ENCODE data around the gene PTRHD1. TPM values are rescaled to one million over a fixed set of nuclear protein-coding genes. Genes with fewer than 3 reads are reported as not detected.

PTRHD1 gene
- polyA plus RNA-seq, 1 donor from 2014 or later: 33.6 TPM

- H3K27ac ChIP-seq (ENCODE audit: low read length): no peak overlapping the region
- no peak overlapping the region for H2AFZ ChIP-seq (ENCODE audit: low read depth, low read length)
- no peak overlapping the region for H3K4me2 ChIP-seq (ENCODE audit: low read length)
- H3K9me3 ChIP-seq (ENCODE audit: low read length): no peaks in the 10 kb centered on the region
- H3K36me3 ChIP-seq (ENCODE audit: insufficient read depth, low read length): peaks cover 4% of the 10 kb centered on the region
- no peaks in the 10 kb centered on the region for H4K20me1 ChIP-seq (ENCODE audit: insufficient read depth)
- H3K9me2 ChIP-seq (ENCODE audit: insufficient read depth, low read length): no peaks in the 10 kb centered on the region
- no peak overlapping the region for H3K4me3 ChIP-seq (ENCODE audit: low read length)
- no peak for TF ChIP-seq POLR2AphosphoS5 (IDR thresholded peaks at IDR 0.05)
- no peak for TF ChIP-seq TAF1 (IDR thresholded peaks at IDR 0.05; ENCODE audit: low read depth)
- TF ChIP-seq SMC3 (conservative IDR thresholded peaks at IDR 0.05; ENCODE audit: poor library complexity): no peak
- no peak for TF ChIP-seq EZH2 (IDR thresholded peaks at IDR 0.05; ENCODE audit: borderline replicate concordance, insufficient read depth, low read length, poor library complexity, severe bottlenecking)
- no peak for TF ChIP-seq RAD21 (conservative IDR thresholded peaks at IDR 0.05)
- no peak for TF ChIP-seq REST (IDR thresholded peaks at IDR 0.05; ENCODE audit: borderline replicate concordance)
- no peak for TF ChIP-seq EP300 (conservative IDR thresholded peaks at IDR 0.05; ENCODE audit: poor library complexity, severe bottlenecking)
- TF ChIP-seq MXI1 (conservative IDR thresholded peaks at IDR 0.05; ENCODE audit: poor library complexity, severe bottlenecking): no peak
- TF ChIP-seq CTCF (IDR thresholded peaks at IDR 0.05; ENCODE audit: poor library complexity, severe bottlenecking): no peak
- no peak overlapping the region for H3K9ac ChIP-seq (ENCODE audit: low read length)
- no peaks in the 10 kb centered on the region for H3F3A ChIP-seq (ENCODE audit: insufficient read depth, low read length, poor library complexity, severe bottlenecking)
- no peaks in the 10 kb centered on the region for H3K27me3 ChIP-seq (ENCODE audit: insufficient read depth, low read depth, low read length)
- H3K79me2 ChIP-seq (replicated peaks; ENCODE audit: insufficient read depth, low read length): no peaks in the 10 kb centered on the region
Observed at GRCh38 chr2:24745825-24746224, 47.4 kb downstream of the PTRHD1 start.

- Histone ChIP-seq H3K9ac (ENCODE audit: low read length) (no peak overlapping the region), H2AFZ (ENCODE audit: low read depth, low read length) (no peak overlapping the region), H4K20me1 (ENCODE audit: insufficient read depth) (no peaks in the 10 kb centered on the region), H3K36me3 (ENCODE audit: insufficient read depth, low read length) (peaks cover 4% of the 10 kb centered on the region), H3K27me3 (ENCODE audit: insufficient read depth, low read depth, low read length) (no peaks in the 10 kb centered on the region), H3K79me2 (replicated peaks; ENCODE audit: insufficient read depth, low read length) (no peaks in the 10 kb centered on the region), H3K4me3 (ENCODE audit: low read length) (no peak overlapping the region), H3K9me3 (ENCODE audit: low read length) (no peaks in the 10 kb centered on the region), H3K9me2 (ENCODE audit: insufficient read depth, low read length) (no peaks in the 10 kb centered on the region), H3F3A (ENCODE audit: insufficient read depth, low read length, poor library complexity, severe bottlenecking) (no peaks in the 10 kb centered on the region), H3K4me2 (ENCODE audit: low read length) (no peak overlapping the region), H3K27ac (ENCODE audit: low read length) (no peak overlapping the region)
- TF ChIP-seq POLR2AphosphoS5 (IDR thresholded peaks at IDR 0.05) (no peak), TAF1 (IDR thresholded peaks at IDR 0.05; ENCODE audit: low read depth) (no peak), MXI1 (conservative IDR thresholded peaks at IDR 0.05; ENCODE audit: poor library complexity, severe bottlenecking) (no peak)
Observed at GRCh38 chr2:24744356-24744755, 48.8 kb downstream of the PTRHD1 start.

GRCh38 chr2:24743924-24744323, 49.3 kb downstream of the PTRHD1 start:
- Histone ChIP-seq H3K9me3 (ENCODE audit: low read length) (no peaks in the 10 kb centered on the region), H3K9ac (ENCODE audit: low read length) (no peak overlapping the region), H3K27ac (ENCODE audit: low read length) (no peak overlapping the region), H4K20me1 (ENCODE audit: insufficient read depth) (no peaks in the 10 kb centered on the region), H3K9me2 (ENCODE audit: insufficient read depth, low read length) (no peaks in the 10 kb centered on the region), H3K4me2 (ENCODE audit: low read length) (no peak overlapping the region), H3F3A (ENCODE audit: insufficient read depth, low read length, poor library complexity, severe bottlenecking) (no peaks in the 10 kb centered on the region), H3K79me2 (replicated peaks; ENCODE audit: insufficient read depth, low read length) (no peaks in the 10 kb centered on the region), H2AFZ (ENCODE audit: low read depth, low read length) (no peak overlapping the region), H3K36me3 (ENCODE audit: insufficient read depth, low read length) (peaks cover 4% of the 10 kb centered on the region), H3K4me3 (ENCODE audit: low read length) (no peak overlapping the region), H3K27me3 (ENCODE audit: insufficient read depth, low read depth, low read length) (no peaks in the 10 kb centered on the region)
- TF ChIP-seq EZH2 (IDR thresholded peaks at IDR 0.05; ENCODE audit: borderline replicate concordance, insufficient read depth, low read length, poor library complexity, severe bottlenecking): no peak
- TF ChIP-seq SMC3 (conservative IDR thresholded peaks at IDR 0.05; ENCODE audit: poor library complexity): no peak

All from neural cell (in vitro differentiated cells).